ENCODE measurements around the gene PCBP3. TPM values are rescaled to one million over a fixed set of nuclear protein-coding genes. Genes with fewer than 3 reads are reported as not detected.

PCBP3 gene
- total and polyA plus RNA-seq, 4 donors: 0.36 to 1.6 (median 0.42) TPM

- no peak for DNase-seq (ENCODE audit: low spot score)
Observed at GRCh38 chr21:45794027-45794426, 150.5 kb downstream of the PCBP3 start.

More at GRCh38 chr21:45794027-45794426, 150.5 kb downstream of the PCBP3 start:
- H3K4me1 ChIP-seq (ENCODE audit: control insufficient read depth in 4 of 4, insufficient read depth in 4 of 4, low read length in 3 of 4): no peaks in the 10 kb centered on the region
- H3K4me3 ChIP-seq (ENCODE audit: low read depth in 1 of 3, low read length in 3 of 3): no peak overlapping the region
- no peaks in the 10 kb centered on the region for H3K36me3 ChIP-seq (ENCODE audit: control insufficient read depth in 4 of 4, insufficient read depth in 3 of 4, low read depth in 1 of 4, low read length in 3 of 4)
- WGBS: 38% methylated on average over 6 of the region's 6 CpGs
- H3K9me3 ChIP-seq (ENCODE audit: control insufficient read depth in 4 of 4, low read length in 3 of 4): peaks cover 0 to 1% (median 0%) of the 10 kb centered on the region in 4 donors
- no peak overlapping the region for H3K27ac ChIP-seq (ENCODE audit: low read depth in 1 of 2, low read length in 2 of 2)
- no peak overlapping the region for H3K9ac ChIP-seq (ENCODE audit: low read depth in 1 of 2, low read length in 2 of 2)
- H3K27me3 ChIP-seq (ENCODE audit: control insufficient read depth in 4 of 4, insufficient read depth in 4 of 4, low read length in 3 of 4): no peaks in the 10 kb centered on the region
- TF ChIP-seq MAX (IDR thresholded peaks at IDR 0.05) (no peak), RAD21 (IDR thresholded peaks at IDR 0.05) (no peak), EGR1 (IDR thresholded peaks at IDR 0.05; ENCODE audit: low read depth in 2 of 2) (no peak), ZBTB33 (IDR thresholded peaks at IDR 0.05) (no peak), FOXA2 (IDR thresholded peaks at IDR 0.05) (no peak), RXRA (IDR thresholded peaks at IDR 0.05) (no peak), JUND (IDR thresholded peaks at IDR 0.05) (no peak), SP1 (IDR thresholded peaks at IDR 0.05) (no peak), HNF4G (IDR thresholded peaks at IDR 0.05) (no peak), HNF4A (conservative IDR thresholded peaks at IDR 0.05) (no peak), CTCF (IDR thresholded peaks at IDR 0.05; ENCODE audit: low read depth, low read length, missing input control) (no peak), YY1 (IDR thresholded peaks at IDR 0.05) (no peak), ATF3 (IDR thresholded peaks at IDR 0.05) (no peak), TAF1 (conservative IDR thresholded peaks at IDR 0.05) (no peak), GABPA (IDR thresholded peaks at IDR 0.05 in 1 of 2, conservative IDR thresholded peaks at IDR 0.05 in 1 of 2) (no peak), NR2F2 (IDR thresholded peaks at IDR 0.05) (no peak), FOXA1 (IDR thresholded peaks at IDR 0.05) (no peak)
- TF ChIP-seq, protein P1, sequence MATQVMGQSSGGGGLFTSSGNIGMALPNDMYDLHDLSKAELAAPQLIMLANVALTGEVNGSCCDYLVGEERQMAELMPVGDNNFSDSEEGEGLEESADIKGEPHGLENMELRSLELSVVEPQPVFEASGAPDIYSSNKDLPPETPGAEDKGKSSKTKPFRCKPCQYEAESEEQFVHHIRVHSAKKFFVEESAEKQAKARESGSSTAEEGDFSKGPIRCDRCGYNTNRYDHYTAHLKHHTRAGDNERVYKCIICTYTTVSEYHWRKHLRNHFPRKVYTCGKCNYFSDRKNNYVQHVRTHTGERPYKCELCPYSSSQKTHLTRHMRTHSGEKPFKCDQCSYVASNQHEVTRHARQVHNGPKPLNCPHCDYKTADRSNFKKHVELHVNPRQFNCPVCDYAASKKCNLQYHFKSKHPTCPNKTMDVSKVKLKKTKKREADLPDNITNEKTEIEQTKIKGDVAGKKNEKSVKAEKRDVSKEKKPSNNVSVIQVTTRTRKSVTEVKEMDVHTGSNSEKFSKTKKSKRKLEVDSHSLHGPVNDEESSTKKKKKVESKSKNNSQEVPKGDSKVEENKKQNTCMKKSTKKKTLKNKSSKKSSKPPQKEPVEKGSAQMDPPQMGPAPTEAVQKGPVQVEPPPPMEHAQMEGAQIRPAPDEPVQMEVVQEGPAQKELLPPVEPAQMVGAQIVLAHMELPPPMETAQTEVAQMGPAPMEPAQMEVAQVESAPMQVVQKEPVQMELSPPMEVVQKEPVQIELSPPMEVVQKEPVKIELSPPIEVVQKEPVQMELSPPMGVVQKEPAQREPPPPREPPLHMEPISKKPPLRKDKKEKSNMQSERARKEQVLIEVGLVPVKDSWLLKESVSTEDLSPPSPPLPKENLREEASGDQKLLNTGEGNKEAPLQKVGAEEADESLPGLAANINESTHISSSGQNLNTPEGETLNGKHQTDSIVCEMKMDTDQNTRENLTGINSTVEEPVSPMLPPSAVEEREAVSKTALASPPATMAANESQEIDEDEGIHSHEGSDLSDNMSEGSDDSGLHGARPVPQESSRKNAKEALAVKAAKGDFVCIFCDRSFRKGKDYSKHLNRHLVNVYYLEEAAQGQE (IDR thresholded peaks at IDR 0.05): no peak
